ENCODE measurements around the gene RPS15. TPM values are rescaled to one million over a fixed set of nuclear protein-coding genes. Genes with fewer than 3 reads are reported as not detected.

The RPS15 gene
- total RNA-seq, 1 experiment from 2014 or later: 1,862 TPM

DNA sequence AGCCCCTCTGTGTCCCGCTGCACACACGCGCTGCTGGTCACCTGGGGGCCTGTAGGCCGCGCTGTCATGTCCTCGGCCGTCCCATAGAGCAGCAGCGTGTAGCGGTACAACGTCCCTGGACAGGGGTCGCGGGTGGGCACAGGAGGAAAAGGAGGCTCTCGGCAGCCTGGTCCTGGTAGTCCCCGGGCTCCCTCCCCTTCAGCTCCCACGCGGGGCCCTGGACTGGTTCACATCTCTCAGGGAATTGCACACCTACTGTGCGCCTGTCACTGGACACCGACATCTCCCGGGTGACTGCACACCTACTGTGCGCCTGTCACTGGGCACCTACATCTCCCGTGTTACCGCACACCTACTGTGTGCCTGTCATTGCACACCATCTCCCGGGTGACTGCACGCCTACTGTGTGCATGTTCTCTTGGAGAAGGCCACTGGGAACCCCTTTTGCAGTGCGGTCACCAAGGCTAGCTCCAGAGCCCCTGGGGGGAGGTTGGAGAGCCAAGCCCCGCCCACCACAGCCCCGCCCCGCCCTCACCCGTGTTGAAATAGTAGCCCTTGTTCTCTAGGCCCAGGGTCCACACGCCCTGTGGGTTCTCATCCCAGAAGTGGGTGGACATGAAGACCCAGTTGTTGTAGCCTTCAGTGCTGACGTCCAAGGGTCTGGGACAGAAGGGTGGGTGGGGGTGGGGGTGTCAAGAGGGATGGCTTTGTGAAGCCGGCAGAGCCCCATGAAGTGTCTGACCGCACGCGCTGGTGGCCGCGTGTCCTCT is 44.4 kb downstream of the RPS15 start:
- Histone ChIP-seq H3K4me1 (ENCODE audit: control insufficient read depth in 1 of 2, insufficient read depth in 2 of 2, low read length in 2 of 2) (peaks cover 2 to 15% of the 10 kb centered on the region in 2 experiments; a peak in 3 of 4 replicates), H3K9ac (ENCODE audit: low read length) (no peak overlapping the region), H3K4me3 (replicated peaks in 1 of 2; ENCODE audit: low read depth in 1 of 2, low read length in 2 of 2) (no peak overlapping the region), H3K9me2 (ENCODE audit: insufficient read depth) (no peaks in the 10 kb centered on the region), H2AFZ (ENCODE audit: low read depth, low read length, poor library complexity, severe bottlenecking) (no peak overlapping the region), H4K20me1 (ENCODE audit: insufficient read depth) (no peaks in the 10 kb centered on the region), H3K9me3 (ENCODE audit: control insufficient read depth in 1 of 2, insufficient read depth in 1 of 2, low read depth in 1 of 2, low read length in 2 of 2) (no peaks in the 10 kb centered on the region), H3K4me2 (ENCODE audit: low read length) (no peak overlapping the region), H3K27ac (ENCODE audit: low read depth, low read length) (no peak overlapping the region), H3K27me3 (ENCODE audit: insufficient read depth, low read length) (no peaks in the 10 kb centered on the region), H3K79me2 (ENCODE audit: insufficient read depth, low read length) (peaks cover 14% of the 10 kb centered on the region), H3K36me3 (ENCODE audit: control insufficient read depth in 1 of 2, insufficient read depth in 2 of 2, low read length in 2 of 2) (no peaks in the 10 kb centered on the region; a peak in 1 of 4 replicates)
- intact Hi-C loops (cut with micrococcal nuclease): no loop called here
- DNase-seq (ENCODE audit: low read depth, low spot score) (no peak), ATAC-seq (no peak)
- RAD21 ChIA-PET (ENCODE audit: low non-redundant PET in 1 of 2, low total read pairs in 2 of 2, uncharacterized antibody in 2 of 2, unreplicated experiment in 2 of 2): no interaction called here
- POLR2A ChIA-PET: no interaction called here
- CTCF ChIA-PET: interaction anchor here (0.8 kb wide), 1 partner anchor 8 kb away, joined by 3 read pairs; the partner anchor contains the start of gene REEP6
- no TSS peak for BruUV-seq (replicated peaks)
- TF ChIP-seq JUND (IDR thresholded peaks at IDR 0.05) (no peak), CEBPB (IDR thresholded peaks at IDR 0.05; ENCODE audit: low read depth) (no peak), EGR1 (IDR thresholded peaks at IDR 0.05; ENCODE audit: low read depth) (no peak), REST (IDR thresholded peaks at IDR 0.05; ENCODE audit: low read depth) (no peak)
- TF ChIP-seq, protein P1, sequence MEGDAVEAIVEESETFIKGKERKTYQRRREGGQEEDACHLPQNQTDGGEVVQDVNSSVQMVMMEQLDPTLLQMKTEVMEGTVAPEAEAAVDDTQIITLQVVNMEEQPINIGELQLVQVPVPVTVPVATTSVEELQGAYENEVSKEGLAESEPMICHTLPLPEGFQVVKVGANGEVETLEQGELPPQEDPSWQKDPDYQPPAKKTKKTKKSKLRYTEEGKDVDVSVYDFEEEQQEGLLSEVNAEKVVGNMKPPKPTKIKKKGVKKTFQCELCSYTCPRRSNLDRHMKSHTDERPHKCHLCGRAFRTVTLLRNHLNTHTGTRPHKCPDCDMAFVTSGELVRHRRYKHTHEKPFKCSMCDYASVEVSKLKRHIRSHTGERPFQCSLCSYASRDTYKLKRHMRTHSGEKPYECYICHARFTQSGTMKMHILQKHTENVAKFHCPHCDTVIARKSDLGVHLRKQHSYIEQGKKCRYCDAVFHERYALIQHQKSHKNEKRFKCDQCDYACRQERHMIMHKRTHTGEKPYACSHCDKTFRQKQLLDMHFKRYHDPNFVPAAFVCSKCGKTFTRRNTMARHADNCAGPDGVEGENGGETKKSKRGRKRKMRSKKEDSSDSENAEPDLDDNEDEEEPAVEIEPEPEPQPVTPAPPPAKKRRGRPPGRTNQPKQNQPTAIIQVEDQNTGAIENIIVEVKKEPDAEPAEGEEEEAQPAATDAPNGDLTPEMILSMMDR (IDR thresholded peaks at IDR 0.05 in 2 of 3, conservative IDR thresholded peaks at IDR 0.05 in 1 of 3; ENCODE audit: borderline replicate concordance in 1 of 3, insufficient read depth in 1 of 3, low read depth in 2 of 3, low read length in 2 of 3): no peak
